Hepatocyte (in vitro differentiated cells): ENCODE data around the gene CDH12.

Experiments
- CTCF ChIP-seq: fragments of 200-600 bp; sonication (generic); IDR thresholded peaks from 2 replicates; pipeline ENCODE4 v1.5.1; 2016; ENCODE audit warnings: antibody characterized with exemption, mild to moderate bottlenecking; ENCODE audit not compliant: poor library complexity
- EZH2 ChIP-seq: fragments of 200-600 bp; sonication (generic); IDR thresholded peaks from 2 replicates; pipeline ENCODE4 v1.6.1; 2016; ENCODE audit warnings: antibody characterized with exemption, mild to moderate bottlenecking, borderline replicate concordance
- EZH2phosphoT487 ChIP-seq: fragments of 200-600 bp; sonication (generic); IDR thresholded peaks from one replicate; pipeline ENCODE4 v1.6.1; 2018; ENCODE audit warnings: antibody characterized with exemption, mild to moderate bottlenecking, low read depth, moderate library complexity; ENCODE audit not compliant: unreplicated experiment, severe bottlenecking

GRCh38 chr5:22793463-22793862 is 59.7 kb downstream of the CDH12 start:
- no peak for TF ChIP-seq CTCF
- TF ChIP-seq EZH2, result no peak
- no peak for TF ChIP-seq EZH2phosphoT487
